Calu3 (cell line): ENCODE data around the gene GTF3C5. TPM values are rescaled to one million over a fixed set of nuclear protein-coding genes. Genes with fewer than 3 reads are reported as not detected.
"Not testable (repeated sequence)": the region's sequence is repeated elsewhere in the genome, so short reads cannot be mapped to it uniquely, and the experiment has no call there.

ENCODE experiments used
- BruUV-seq: library from RNA; stranded (reverse); fragments of 400-500 nt; replicated peaks from 2 replicates; lab custom pipeline; 2021; lab: Mats Ljungman, UMichigan
- CTCF ChIA-PET: fragments of 300-600 bp; sonication (Branson Sonifier 250); formaldehyde crosslinking; loops from one replicate; lab custom pipeline; 2022; ENCODE audit warnings: antibody characterized with exemption; lab: Charles Lee
- DNase-seq: peaks from one replicate; pipeline ENCODE4 v3.0.0; 2022
- H3K27ac Mint-ChIP-seq: one replicate; pipeline ENCODE4 v1.8.0; 2022; ENCODE audit warnings: mixed read lengths; ENCODE audit not compliant: unreplicated experiment
- H3K27me3 Mint-ChIP-seq: one replicate; pipeline ENCODE4 v1.8.0; 2022; ENCODE audit warnings: mixed read lengths; ENCODE audit not compliant: unreplicated experiment
- H3K36me3 Mint-ChIP-seq: one replicate; pipeline ENCODE4 v1.8.0; 2022; ENCODE audit warnings: mild to moderate bottlenecking, moderate library complexity, mixed read lengths; ENCODE audit not compliant: insufficient read depth, unreplicated experiment
- H3K4me1 Mint-ChIP-seq: one replicate; pipeline ENCODE4 v1.8.0; 2022; ENCODE audit warnings: mild to moderate bottlenecking, low read depth, mixed read lengths; ENCODE audit not compliant: unreplicated experiment
- H3K4me3 Mint-ChIP-seq: one replicate; pipeline ENCODE4 v1.8.0; 2022; ENCODE audit warnings: mild to moderate bottlenecking, low read depth, moderate library complexity, mixed read lengths; ENCODE audit not compliant: unreplicated experiment
- H3K9me3 Mint-ChIP-seq: one replicate; pipeline ENCODE4 v1.8.0; 2022; ENCODE audit warnings: low read depth, mixed read lengths; ENCODE audit not compliant: unreplicated experiment
- CTCF ChIP-seq: fragments of 200-600 bp; IDR thresholded peaks from one replicate; pipeline ENCODE4 v1.8.0; 2022; ENCODE audit warnings: antibody characterized with exemption; ENCODE audit not compliant: unreplicated experiment
- intact Hi-C: fragments of 100-400 bp; cut with micrococcal nuclease; formaldehyde crosslinking; loops from one replicate; pipeline ENCODE4 v1.10.0; 2022; ENCODE audit not compliant: unreplicated experiment
- total RNA-seq: library from RNA; stranded (reverse); gene quantifications from 2 replicates; pipeline ENCODE4 v1.2.3, GENCODE V29; 2022

GTF3C5 gene
- total RNA-seq, 1 experiment from 2014 or later = 43.7 TPM

DNA sequence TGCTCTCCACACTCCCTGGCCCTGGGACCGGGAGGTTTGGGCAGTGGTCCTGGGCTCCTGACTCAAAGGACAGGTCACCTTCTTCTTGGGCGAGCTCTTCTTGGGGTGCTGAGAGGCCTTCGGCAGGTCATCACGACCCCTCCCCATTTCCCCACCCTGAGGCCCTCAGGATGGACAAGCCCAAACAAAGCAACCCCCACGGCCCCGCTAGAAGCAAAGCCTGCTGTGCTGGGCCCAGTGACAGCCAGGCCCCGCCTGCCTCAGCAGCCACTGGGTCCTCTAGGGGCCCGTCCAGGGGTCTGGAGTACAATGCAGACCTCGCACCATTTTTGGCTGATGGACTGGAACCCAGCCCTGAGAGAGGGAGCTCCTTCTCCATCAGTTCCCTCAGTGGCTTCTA lies 52.9 kb downstream of the GTF3C5 start:
- H3K27me3 Mint-ChIP-seq = peaks cover 16% of the 10 kb centered on the region
- H3K4me1 Mint-ChIP-seq, H3K9me3 Mint-ChIP-seq, DNase-seq, H3K4me3 Mint-ChIP-seq, BruUV-seq, CTCF ChIA-PET, H3K36me3 Mint-ChIP-seq, intact Hi-C loops, H3K27ac Mint-ChIP-seq: not testable (repeated sequence)

DNA sequence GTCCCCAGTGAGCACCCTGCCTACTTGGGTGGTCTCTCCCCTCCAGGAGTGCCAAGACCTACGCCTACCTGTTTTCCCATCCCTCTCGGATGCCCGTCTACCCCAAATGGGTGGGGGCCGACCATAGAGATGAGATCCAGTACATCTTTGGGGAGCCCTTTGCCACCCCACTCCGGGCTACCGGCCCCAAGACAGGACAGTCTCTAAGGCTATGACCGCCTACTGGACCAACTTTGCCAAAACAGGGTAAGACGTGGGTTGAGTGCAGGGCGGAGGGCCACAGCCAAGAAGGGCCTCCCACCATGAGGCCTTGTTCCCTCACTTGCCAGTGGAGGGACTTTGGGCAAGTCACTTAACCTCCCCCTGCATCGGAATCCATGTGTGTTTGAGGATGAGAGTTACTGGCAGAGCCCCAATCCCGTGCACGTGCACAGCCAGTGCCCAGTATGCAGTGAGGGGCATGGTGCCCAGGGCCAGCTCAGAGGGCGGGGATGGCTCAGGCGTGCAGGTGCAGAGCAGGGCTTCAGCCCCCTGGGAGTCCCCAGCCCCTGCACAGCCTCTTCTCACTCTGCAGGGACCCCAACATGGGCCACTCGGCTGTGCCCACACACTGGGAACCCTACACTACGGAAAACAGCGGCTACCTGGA lies 55.5 kb downstream of the GTF3C5 start:
- H3K36me3 Mint-ChIP-seq, intact Hi-C loops, H3K27me3 Mint-ChIP-seq, DNase-seq, H3K9me3 Mint-ChIP-seq, CTCF ChIA-PET, BruUV-seq, H3K4me3 Mint-ChIP-seq, H3K4me1 Mint-ChIP-seq, H3K27ac Mint-ChIP-seq: not testable (repeated sequence)

GRCh38 chr9:133086894-133087293 lies 56.1 kb downstream of the GTF3C5 start:
- no TSS peak for BruUV-seq
- no peak for DNase-seq
- Mint-ChIP-seq H3K27ac (no peak overlapping the region), H3K36me3 (no peaks in the 10 kb centered on the region), H3K27me3 (no peaks in the 10 kb centered on the region), H3K4me3 (no peak overlapping the region), H3K4me1 (no peaks in the 10 kb centered on the region), H3K9me3 (no peaks in the 10 kb centered on the region)
- no peak for TF ChIP-seq CTCF
- CTCF ChIA-PET = no interaction called here
- intact Hi-C loops = no loop called here

- Mint-ChIP-seq H3K9me3 (no peaks in the 10 kb centered on the region), H3K27ac (no peak overlapping the region), H3K36me3 (no peaks in the 10 kb centered on the region), H3K4me1 (no peaks in the 10 kb centered on the region), H3K4me3 (no peak overlapping the region), H3K27me3 (no peaks in the 10 kb centered on the region)
- CTCF ChIA-PET = no interaction called here
- intact Hi-C loops = no loop called here
- DNase-seq = no peak
- no TSS peak for BruUV-seq
- TF ChIP-seq CTCF = no peak
These were observed 56.8 kb downstream of the GTF3C5 start for GRCh38 chr9:133087429-133088145.

DNA sequence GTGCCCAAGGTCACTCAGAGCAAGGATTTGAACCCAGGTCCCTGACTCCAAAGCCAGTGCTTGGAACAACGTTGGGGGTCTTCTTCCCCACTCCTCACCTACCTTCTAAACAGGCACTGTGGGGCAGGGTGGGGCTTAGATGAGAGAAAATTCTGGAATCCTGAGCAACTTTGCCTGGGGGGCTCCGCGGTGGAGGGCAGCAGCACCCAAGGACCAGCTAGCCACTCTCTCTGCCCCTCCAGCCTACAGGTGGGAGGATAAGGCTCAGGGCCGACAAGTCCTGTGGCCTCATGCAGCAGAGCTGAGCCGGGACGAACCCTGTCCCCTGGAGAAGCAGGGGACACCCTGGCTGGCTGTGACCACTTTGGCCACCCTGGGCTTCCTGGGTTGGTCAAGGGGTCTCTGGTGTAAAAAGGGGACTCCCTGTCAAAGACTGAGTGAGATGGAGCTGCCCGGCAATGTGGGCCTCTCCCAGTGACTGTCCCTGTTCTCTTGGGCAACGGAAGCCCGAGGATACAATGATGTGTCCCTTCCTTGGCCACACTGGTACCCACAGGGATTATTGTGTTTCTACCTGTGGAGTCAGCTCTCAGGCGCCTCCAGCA lies 57.5 kb downstream of the GTF3C5 start:
- Mint-ChIP-seq H3K4me3 (no peak overlapping the region), H3K27ac (no peak overlapping the region), H3K9me3 (no peaks in the 10 kb centered on the region), H3K27me3 (no peaks in the 10 kb centered on the region), H3K4me1 (no peaks in the 10 kb centered on the region), H3K36me3 (no peaks in the 10 kb centered on the region)
- intact Hi-C loops = no loop called here
- no peak for TF ChIP-seq CTCF
- BruUV-seq = no TSS peak
- CTCF ChIA-PET = no interaction called here
- DNase-seq = no peak
